Breast epithelium (tissue), 4 donors: ENCODE results near the gene CDON. TPM values are rescaled to one million over a fixed set of nuclear protein-coding genes. Genes with fewer than 3 reads are reported as not detected.
A peak's percentile ranks its signal among the peaks of the same experiment; 100 is the strongest.

Experiments
- DNase-seq, 2 donors: peaks; one replicate each; pipeline ENCODE4 v3.0.0-alpha.2; 2019; ENCODE audit warnings: low spot score in 2 of 2
- H3K27ac ChIP-seq, 2 donors: fragments of 200-600 bp; sonication (generic) in 1 of 2; one replicate each; pipeline ENCODE4 v1.5.1; 2016 to 2019; ENCODE audit warnings: mild to moderate bottlenecking in 1 of 2
- H3K27me3 ChIP-seq, 2 donors: fragments of 200-600 bp; sonication (generic) in 1 of 2; one replicate each; pipeline versions ENCODE4 v1.5.1 to v1.6.0; 2017 to 2019; ENCODE audit warnings: control low read depth in 1 of 2, mild to moderate bottlenecking in 1 of 2
- H3K36me3 ChIP-seq: fragments of 200-600 bp; one replicate; pipeline ENCODE4 v1.5.1; 2019
- H3K4me1 ChIP-seq, 2 donors: fragments of 200-600 bp; sonication (generic); one replicate each; pipeline ENCODE4 v1.5.1; 2016 to 2019; ENCODE audit warnings: control low read depth in 1 of 2
- H3K4me3 ChIP-seq, 3 donors: fragments of 200-600 bp; sonication (generic); 1 replicate in 2 of 3; 2 replicates in 1 of 3; pipeline ENCODE4 v1.5.1; 2016 to 2019; ENCODE audit warnings: mild to moderate bottlenecking in 3 of 3, moderate library complexity in 2 of 3
- H3K9me3 ChIP-seq, 2 donors: fragments of 200-600 bp; sonication (generic) in 1 of 2; one replicate each; pipeline ENCODE4 v1.5.1; 2016 to 2019; ENCODE audit warnings: control low read depth in 1 of 2
- CTCF ChIP-seq, 3 donors: fragments of 450-650 bp; IDR thresholded peaks; one replicate each; pipeline ENCODE4 v1.5.1; 2016 to 2017; ENCODE audit warnings: antibody characterized with exemption in 3 of 3, mild to moderate bottlenecking in 3 of 3, moderate library complexity in 3 of 3
- POLR2A ChIP-seq: fragments of 450-650 bp; IDR thresholded peaks from one replicate; pipeline ENCODE4 v1.6.1; 2016; ENCODE audit warnings: antibody characterized with exemption, mild to moderate bottlenecking, moderate library complexity
- POLR2AphosphoS5 ChIP-seq, 3 donors: sonication (generic); formaldehyde crosslinking; IDR thresholded peaks; one replicate each; pipeline ENCODE4 v1.6.1; 2017; ENCODE audit warnings: antibody characterized with exemption in 3 of 3
- intact Hi-C: fragments of 100-400 bp; cut with DNase I; formaldehyde crosslinking; loops from one replicate; pipeline ENCODE4 v1.15.1; 2023; ENCODE audit warnings: low total_unique reads
- total RNA-seq, 3 donors: library from RNA; depleted of rRNA; stranded (reverse); fragments of >200 nt; gene quantifications; one replicate each; pipeline ENCODE4 v1.1.0, GENCODE V29; 2016

The CDON gene
- total RNA-seq, 3 donors from 2014 or later, result 14.9 to 29.3 (median 26.5) TPM

- H3K4me1 ChIP-seq, result no peaks in the 10 kb centered on the region
- no peaks in the 10 kb centered on the region for H3K9me3 ChIP-seq
- H3K36me3 ChIP-seq, result no peaks in the 10 kb centered on the region
- H3K27ac ChIP-seq, result no peak overlapping the region
- DNase-seq, result no peak
- H3K27me3 ChIP-seq, result no peaks in the 10 kb centered on the region
- H3K4me3 ChIP-seq, result no peak overlapping the region
- intact Hi-C loops, result no loop called here
- no peak for TF ChIP-seq POLR2AphosphoS5 (IDR thresholded peaks at IDR 0.05)
- TF ChIP-seq POLR2A, result no peak
- TF ChIP-seq CTCF (IDR thresholded peaks at IDR 0.05), result no peak
Measured at GRCh38 chr11:126076641-126077040, 14.0 kb upstream of the CDON start.

- intact Hi-C loops, result no loop called here
- Histone ChIP-seq H3K36me3 (no peaks in the 10 kb centered on the region), H3K4me1 (no peaks in the 10 kb centered on the region), H3K27ac (no peak overlapping the region), H3K9me3 (no peaks in the 10 kb centered on the region), H3K4me3 (no peak overlapping the region), H3K27me3 (no peaks in the 10 kb centered on the region)
- no peak for DNase-seq
- no peak for TF ChIP-seq POLR2AphosphoS5 (IDR thresholded peaks at IDR 0.05)
- no peak for TF ChIP-seq POLR2A
- no peak for TF ChIP-seq CTCF (IDR thresholded peaks at IDR 0.05)
Measured at GRCh38 chr11:126072801-126073594, 10.3 kb upstream of the CDON start.

GRCh38 chr11:126072141-126072741 is 9.6 kb upstream of the CDON start:
- intact Hi-C loops, result no loop called here
- H3K4me1 ChIP-seq, result no peaks in the 10 kb centered on the region
- no peak overlapping the region for H3K4me3 ChIP-seq
- no peak overlapping the region for H3K27ac ChIP-seq
- no peak for DNase-seq
- H3K27me3 ChIP-seq, result no peaks in the 10 kb centered on the region
- no peak for TF ChIP-seq POLR2A
- TF ChIP-seq CTCF (IDR thresholded peaks at IDR 0.05), result no peak
- no peak for TF ChIP-seq POLR2AphosphoS5 (IDR thresholded peaks at IDR 0.05)
- H3K9me3 ChIP-seq, result no peaks in the 10 kb centered on the region
- no peaks in the 10 kb centered on the region for H3K36me3 ChIP-seq

GRCh38 chr11:126063507-126063852 is 814 bp upstream of the CDON start:
- Histone ChIP-seq H3K9me3 (no peaks in the 10 kb centered on the region), H3K27me3 (no peaks in the 10 kb centered on the region), H3K27ac (no peak overlapping the region), H3K4me1 (peaks cover 0 to 2% of the 10 kb centered on the region in 2 donors), H3K4me3 (peak overlapping the region; percentile 87 to 98 (median 91)), H3K36me3 (no peaks in the 10 kb centered on the region)
- intact Hi-C loops, result no loop called here
- TF ChIP-seq POLR2AphosphoS5 (IDR thresholded peaks at IDR 0.05), result no peak
- TF ChIP-seq CTCF (IDR thresholded peaks at IDR 0.05), result no peak
- no peak for TF ChIP-seq POLR2A
- DNase-seq, result no peak
